ENCODE results near the gene KCNIP4.

DNA sequence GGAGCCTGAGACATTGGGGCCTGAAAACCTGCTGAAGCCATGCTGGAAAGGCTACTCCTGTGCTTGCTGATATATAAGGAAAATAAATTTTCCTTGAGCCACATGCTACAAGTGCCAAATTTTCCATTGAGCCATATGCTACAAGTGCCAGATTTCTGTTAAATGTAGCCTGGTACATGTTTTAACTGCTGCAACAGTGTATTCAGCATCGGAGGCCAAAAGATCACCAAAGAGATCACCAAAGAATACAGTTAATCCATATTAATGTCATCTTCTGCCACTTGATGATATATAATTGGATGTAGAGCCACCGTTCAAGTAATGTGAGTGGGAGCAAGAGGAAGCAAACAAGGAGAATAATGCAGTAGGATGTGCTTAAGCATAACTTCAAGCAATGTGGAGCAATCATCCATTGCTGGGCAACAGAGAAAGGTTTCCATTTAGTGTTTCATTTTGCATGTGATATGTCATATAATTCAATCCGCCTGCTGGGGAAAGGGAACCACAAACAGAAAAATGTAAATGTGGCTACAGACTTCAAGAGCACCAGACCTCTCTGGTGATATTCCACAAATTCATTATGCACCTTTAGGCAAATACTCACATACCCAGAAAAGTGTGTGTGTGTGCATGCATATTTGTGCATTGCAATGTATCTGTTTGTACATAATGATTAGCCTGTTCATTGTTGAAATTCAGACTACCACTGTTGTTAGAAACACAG is 295.9 kb downstream of the KCNIP4 start:
- TF ChIP-seq, protein P1, sequence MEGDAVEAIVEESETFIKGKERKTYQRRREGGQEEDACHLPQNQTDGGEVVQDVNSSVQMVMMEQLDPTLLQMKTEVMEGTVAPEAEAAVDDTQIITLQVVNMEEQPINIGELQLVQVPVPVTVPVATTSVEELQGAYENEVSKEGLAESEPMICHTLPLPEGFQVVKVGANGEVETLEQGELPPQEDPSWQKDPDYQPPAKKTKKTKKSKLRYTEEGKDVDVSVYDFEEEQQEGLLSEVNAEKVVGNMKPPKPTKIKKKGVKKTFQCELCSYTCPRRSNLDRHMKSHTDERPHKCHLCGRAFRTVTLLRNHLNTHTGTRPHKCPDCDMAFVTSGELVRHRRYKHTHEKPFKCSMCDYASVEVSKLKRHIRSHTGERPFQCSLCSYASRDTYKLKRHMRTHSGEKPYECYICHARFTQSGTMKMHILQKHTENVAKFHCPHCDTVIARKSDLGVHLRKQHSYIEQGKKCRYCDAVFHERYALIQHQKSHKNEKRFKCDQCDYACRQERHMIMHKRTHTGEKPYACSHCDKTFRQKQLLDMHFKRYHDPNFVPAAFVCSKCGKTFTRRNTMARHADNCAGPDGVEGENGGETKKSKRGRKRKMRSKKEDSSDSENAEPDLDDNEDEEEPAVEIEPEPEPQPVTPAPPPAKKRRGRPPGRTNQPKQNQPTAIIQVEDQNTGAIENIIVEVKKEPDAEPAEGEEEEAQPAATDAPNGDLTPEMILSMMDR (IDR thresholded peaks at IDR 0.05): no peak
- TF ChIP-seq POLR2A (IDR thresholded peaks at IDR 0.05): no peak
